ENCODE results near the gene INHBA.

Gene INHBA

DNA sequence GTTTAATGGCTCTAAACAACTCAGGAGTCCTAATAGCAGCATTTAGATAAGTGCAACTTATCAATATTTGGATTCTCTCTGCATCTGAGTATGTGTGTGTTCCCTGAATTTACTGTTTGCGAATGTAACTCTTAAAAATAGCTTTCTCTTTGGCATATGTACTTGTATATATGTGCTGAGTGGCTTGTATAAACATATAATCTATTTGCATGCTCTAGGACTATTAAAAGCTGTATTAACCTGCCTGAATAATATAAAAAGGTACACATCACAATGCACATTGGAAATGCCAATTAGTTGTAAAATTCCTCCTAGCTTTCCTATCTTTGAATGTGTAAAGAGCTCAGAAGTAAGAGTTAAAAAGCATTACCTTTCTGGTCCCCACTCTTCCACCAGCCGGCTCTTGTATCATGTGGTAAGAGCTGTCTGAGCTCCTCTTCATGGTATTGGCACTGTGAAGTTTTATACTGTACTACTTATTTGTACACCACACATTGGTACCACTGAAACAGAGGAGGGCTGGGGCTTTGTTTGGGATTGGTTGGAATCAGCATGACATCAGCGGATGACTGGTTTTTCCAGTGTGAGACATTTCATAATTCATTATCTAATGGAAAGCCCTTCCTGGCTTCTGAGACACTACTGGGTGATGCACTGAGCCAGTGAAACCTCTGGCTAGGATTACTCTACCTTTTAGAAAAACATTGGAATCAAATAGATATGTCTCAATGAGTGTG lies at the start of gene INHBA:
TSS of gene INHBA (minus strand) at position 456 of the 737 bp plus-strand sequence. CDS start 2,716 bp downstream, outside the sequence.
- Histone ChIP-seq H3K27ac (ENCODE audit: low read depth, low read length) (no peak within 1 kb of the TSS), H3K9ac (ENCODE audit: low read depth, low read length) (no peak within 1 kb of the TSS), H3K4me1 (ENCODE audit: control insufficient read depth, insufficient read depth, low read length) (peaks cover 70% of the 10 kb centered on the region), H3K27me3 (ENCODE audit: control insufficient read depth, insufficient read depth, low read length) (peaks cover 29% of the 10 kb centered on the region), H3K4me3 (ENCODE audit: low read depth, low read length) (no peak within 1 kb of the TSS), H3K36me3 (ENCODE audit: control insufficient read depth, insufficient read depth, low read length) (no peaks in the 10 kb centered on the region), H3K9me3 (ENCODE audit: control insufficient read depth, insufficient read depth, low read length) (no peaks in the 10 kb centered on the region)

DNA sequence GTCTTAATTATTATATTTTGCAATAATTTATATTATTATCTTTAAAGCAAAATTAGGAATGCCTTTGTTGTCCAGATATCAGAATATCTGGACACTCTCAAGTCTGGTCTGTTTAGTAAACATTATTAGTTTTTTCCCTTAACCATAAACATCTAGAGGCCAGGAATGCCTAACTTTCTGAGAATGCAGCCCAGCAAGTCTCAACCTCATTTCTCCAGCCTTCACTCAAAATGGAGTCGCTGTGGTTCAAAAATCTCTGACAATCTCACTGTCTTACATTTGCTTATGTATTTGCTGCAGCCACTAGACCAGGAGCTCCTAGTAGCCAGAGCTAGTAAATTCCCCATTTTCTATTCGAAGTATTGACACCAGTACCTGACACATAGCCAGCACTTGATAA lies 49.7 kb upstream of the INHBA start:
- H3K9ac ChIP-seq (ENCODE audit: low read depth, low read length): no peak overlapping the region
- H3K27ac ChIP-seq (ENCODE audit: low read depth, low read length): no peak overlapping the region
- no peaks in the 10 kb centered on the region for H3K4me1 ChIP-seq (ENCODE audit: control insufficient read depth, insufficient read depth, low read length)
- no peak overlapping the region for H3K4me3 ChIP-seq (ENCODE audit: low read depth, low read length)
- H3K27me3 ChIP-seq (ENCODE audit: control insufficient read depth, insufficient read depth, low read length): no peaks in the 10 kb centered on the region
- no peaks in the 10 kb centered on the region for H3K36me3 ChIP-seq (ENCODE audit: control insufficient read depth, insufficient read depth, low read length)
- peaks cover 36% of the 10 kb centered on the region for H3K9me3 ChIP-seq (ENCODE audit: control insufficient read depth, insufficient read depth, low read length)

DNA sequence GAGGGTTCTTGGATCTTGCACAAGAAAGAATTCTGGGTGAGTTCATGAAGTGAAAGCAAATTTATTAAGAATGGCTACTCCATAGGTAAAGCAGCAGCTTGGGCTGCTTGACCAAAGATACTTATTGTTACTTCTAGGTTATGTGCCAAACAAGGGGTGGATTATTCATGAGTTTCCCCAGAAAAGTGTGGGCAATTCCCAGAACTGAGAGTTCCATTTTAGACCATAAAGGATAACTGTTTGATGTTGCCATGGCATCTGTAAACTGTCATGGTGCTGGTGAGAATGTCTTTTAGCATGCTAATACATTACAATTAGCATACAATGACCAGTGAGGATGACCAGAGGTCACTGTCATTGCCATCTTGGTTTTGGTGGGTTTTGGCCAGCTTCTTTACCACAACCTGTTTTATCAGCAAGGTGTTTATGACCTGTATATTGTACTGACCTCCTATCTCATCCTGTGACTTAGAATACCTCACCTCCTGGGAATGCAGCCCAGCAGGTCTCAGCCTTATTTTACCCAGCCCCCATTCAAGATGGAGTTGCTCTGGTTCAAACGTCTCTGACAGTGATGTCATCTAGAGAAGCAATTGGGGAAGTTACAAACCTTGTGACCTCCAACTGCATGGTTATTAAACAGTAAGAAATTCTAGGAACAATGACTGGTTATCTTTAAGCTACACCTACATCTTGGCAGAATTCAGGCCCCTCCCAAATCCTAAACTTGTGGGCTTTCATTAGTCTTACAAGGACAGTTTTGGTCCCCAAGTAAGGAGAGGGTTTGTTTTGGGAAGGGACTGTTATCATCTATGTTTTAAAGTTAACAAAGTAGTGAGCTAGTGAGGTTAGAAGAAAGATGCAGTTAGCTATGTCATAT lies 48.0 kb upstream of the INHBA start:
- Histone ChIP-seq H3K9me3 (ENCODE audit: control insufficient read depth, insufficient read depth, low read length) (peaks cover 19% of the 10 kb centered on the region), H3K9ac (ENCODE audit: low read depth, low read length) (no peak overlapping the region), H3K4me1 (ENCODE audit: control insufficient read depth, insufficient read depth, low read length) (no peaks in the 10 kb centered on the region), H3K27ac (ENCODE audit: low read depth, low read length) (no peak overlapping the region), H3K4me3 (ENCODE audit: low read depth, low read length) (no peak overlapping the region), H3K27me3 (ENCODE audit: control insufficient read depth, insufficient read depth, low read length) (no peaks in the 10 kb centered on the region), H3K36me3 (ENCODE audit: control insufficient read depth, insufficient read depth, low read length) (no peaks in the 10 kb centered on the region)

DNA sequence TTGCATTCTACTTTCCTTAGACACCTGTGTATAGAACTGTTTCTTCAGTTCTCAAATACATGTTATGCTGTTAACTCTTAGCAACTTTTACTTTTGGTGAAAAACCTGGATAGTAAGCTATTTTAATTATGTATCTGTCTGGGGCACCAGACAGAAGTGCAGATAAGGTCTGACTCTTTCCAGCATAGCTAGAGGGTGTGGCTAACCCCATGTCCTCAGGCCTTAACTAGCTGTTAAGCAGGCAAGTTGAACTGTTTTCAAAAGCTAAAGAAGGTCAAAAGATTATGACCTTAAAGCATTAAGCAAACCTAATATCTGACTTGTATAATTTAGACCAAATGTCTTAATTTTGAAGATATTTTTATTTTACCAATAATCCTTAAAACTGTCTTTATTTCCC lies 45.1 kb upstream of the INHBA start:
- H3K4me1 ChIP-seq (ENCODE audit: control insufficient read depth, insufficient read depth, low read length): peaks cover 12% of the 10 kb centered on the region

DNA sequence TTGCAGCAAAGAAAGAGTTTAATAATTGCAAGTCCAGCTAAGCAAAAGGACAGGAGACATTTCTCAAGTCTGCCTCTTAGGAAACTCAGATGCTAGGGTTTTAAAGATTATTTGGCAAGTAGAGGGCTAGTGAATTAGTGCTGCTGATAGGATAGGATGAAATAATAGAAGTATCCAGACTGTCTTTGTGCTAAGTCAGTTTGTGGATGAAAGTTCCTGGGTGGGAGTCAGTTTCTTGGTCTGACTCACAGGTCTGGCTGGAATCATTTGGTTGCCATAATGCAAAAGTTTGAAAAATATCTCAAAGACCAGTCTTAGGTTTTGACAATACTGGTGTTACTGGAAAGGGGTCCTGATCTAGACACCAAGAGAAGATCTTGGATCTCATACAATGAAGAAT lies 42.6 kb upstream of the INHBA start:
- peaks cover 12% of the 10 kb centered on the region for H3K4me1 ChIP-seq (ENCODE audit: control insufficient read depth, insufficient read depth, low read length)
- H3K9ac ChIP-seq (ENCODE audit: low read depth, low read length): no peak overlapping the region
- H3K27me3 ChIP-seq (ENCODE audit: control insufficient read depth, insufficient read depth, low read length): no peaks in the 10 kb centered on the region
- H3K27ac ChIP-seq (ENCODE audit: low read depth, low read length): no peak overlapping the region
- no peaks in the 10 kb centered on the region for H3K36me3 ChIP-seq (ENCODE audit: control insufficient read depth, insufficient read depth, low read length)
- H3K4me3 ChIP-seq (ENCODE audit: low read depth, low read length): no peak overlapping the region
- H3K9me3 ChIP-seq (ENCODE audit: control insufficient read depth, insufficient read depth, low read length): no peaks in the 10 kb centered on the region

More for the DNA sequence above, 45.1 kb upstream of the INHBA start:
- Histone ChIP-seq H3K36me3 (ENCODE audit: control insufficient read depth, insufficient read depth, low read length) (no peaks in the 10 kb centered on the region), H3K27ac (ENCODE audit: low read depth, low read length) (no peak overlapping the region), H3K27me3 (ENCODE audit: control insufficient read depth, insufficient read depth, low read length) (no peaks in the 10 kb centered on the region), H3K9me3 (ENCODE audit: control insufficient read depth, insufficient read depth, low read length) (no peaks in the 10 kb centered on the region), H3K4me3 (ENCODE audit: low read depth, low read length) (no peak overlapping the region), H3K9ac (ENCODE audit: low read depth, low read length) (no peak overlapping the region)

GRCh38 chr7:41744161-41744560 lies 41.3 kb upstream of the INHBA start:
- Histone ChIP-seq H3K4me1 (ENCODE audit: control insufficient read depth, insufficient read depth, low read length) (peaks cover 12% of the 10 kb centered on the region), H3K36me3 (ENCODE audit: control insufficient read depth, insufficient read depth, low read length) (no peaks in the 10 kb centered on the region), H3K9ac (ENCODE audit: low read depth, low read length) (no peak overlapping the region), H3K9me3 (ENCODE audit: control insufficient read depth, insufficient read depth, low read length) (no peaks in the 10 kb centered on the region), H3K27me3 (ENCODE audit: control insufficient read depth, insufficient read depth, low read length) (no peaks in the 10 kb centered on the region), H3K4me3 (ENCODE audit: low read depth, low read length) (no peak overlapping the region), H3K27ac (ENCODE audit: low read depth, low read length) (no peak overlapping the region)

GRCh38 chr7:41742401-41743020 lies 39.6 kb upstream of the INHBA start:
- H3K9me3 ChIP-seq (ENCODE audit: control insufficient read depth, insufficient read depth, low read length): no peaks in the 10 kb centered on the region
- no peaks in the 10 kb centered on the region for H3K36me3 ChIP-seq (ENCODE audit: control insufficient read depth, insufficient read depth, low read length)
- H3K4me1 ChIP-seq (ENCODE audit: control insufficient read depth, insufficient read depth, low read length): peaks cover 12% of the 10 kb centered on the region
- H3K27me3 ChIP-seq (ENCODE audit: control insufficient read depth, insufficient read depth, low read length): no peaks in the 10 kb centered on the region
- no peak overlapping the region for H3K27ac ChIP-seq (ENCODE audit: low read depth, low read length)
- no peak overlapping the region for H3K9ac ChIP-seq (ENCODE audit: low read depth, low read length)
- H3K4me3 ChIP-seq (ENCODE audit: low read depth, low read length): no peak overlapping the region

GRCh38 chr7:41738806-41739205 lies 35.9 kb upstream of the INHBA start:
- H3K36me3 ChIP-seq (ENCODE audit: control insufficient read depth, insufficient read depth, low read length): no peaks in the 10 kb centered on the region
- no peak overlapping the region for H3K4me3 ChIP-seq (ENCODE audit: low read depth, low read length)
- H3K4me1 ChIP-seq (ENCODE audit: control insufficient read depth, insufficient read depth, low read length): 0 out of 2 replicates have a peak, but pooled peaks cover under 1% of the 10 kb centered on the region
- no peaks in the 10 kb centered on the region for H3K27me3 ChIP-seq (ENCODE audit: control insufficient read depth, insufficient read depth, low read length)
- H3K9ac ChIP-seq (ENCODE audit: low read depth, low read length): no peak overlapping the region
- no peaks in the 10 kb centered on the region for H3K9me3 ChIP-seq (ENCODE audit: control insufficient read depth, insufficient read depth, low read length)
- H3K27ac ChIP-seq (ENCODE audit: low read depth, low read length): no peak overlapping the region

DNA sequence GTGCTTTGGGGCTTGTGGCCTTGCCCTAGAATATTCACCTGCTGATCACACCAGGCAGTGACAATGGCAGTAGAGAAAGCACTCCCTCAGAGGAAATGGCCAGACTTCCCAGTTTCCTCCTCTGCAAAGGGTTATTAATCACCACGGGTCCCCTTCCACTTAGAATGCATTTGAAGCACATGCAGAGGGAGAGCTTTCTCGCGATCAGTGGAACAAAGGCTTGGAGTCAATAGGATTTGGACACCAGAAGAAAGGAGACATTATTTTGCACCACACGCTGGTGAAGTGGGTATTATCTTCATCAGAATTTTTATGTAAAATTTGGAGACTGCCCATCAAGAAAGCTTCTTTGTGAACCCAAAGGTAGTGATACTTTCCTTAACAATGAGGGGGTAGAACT lies 35.4 kb upstream of the INHBA start:
- H3K4me3 ChIP-seq (ENCODE audit: low read depth, low read length): no peak overlapping the region
- no peaks in the 10 kb centered on the region for H3K9me3 ChIP-seq (ENCODE audit: control insufficient read depth, insufficient read depth, low read length)
- H3K27ac ChIP-seq (ENCODE audit: low read depth, low read length): no peak overlapping the region
- no peaks in the 10 kb centered on the region for H3K27me3 ChIP-seq (ENCODE audit: control insufficient read depth, insufficient read depth, low read length)
- H3K4me1 ChIP-seq (ENCODE audit: control insufficient read depth, insufficient read depth, low read length): no peaks in the 10 kb centered on the region
- no peaks in the 10 kb centered on the region for H3K36me3 ChIP-seq (ENCODE audit: control insufficient read depth, insufficient read depth, low read length)
- no peak overlapping the region for H3K9ac ChIP-seq (ENCODE audit: low read depth, low read length)

- Histone ChIP-seq H3K9ac (ENCODE audit: low read depth, low read length) (no peak overlapping the region), H3K27me3 (ENCODE audit: control insufficient read depth, insufficient read depth, low read length) (no peaks in the 10 kb centered on the region), H3K4me1 (ENCODE audit: control insufficient read depth, insufficient read depth, low read length) (no peaks in the 10 kb centered on the region), H3K27ac (ENCODE audit: low read depth, low read length) (no peak overlapping the region), H3K4me3 (ENCODE audit: low read depth, low read length) (no peak overlapping the region), H3K9me3 (ENCODE audit: control insufficient read depth, insufficient read depth, low read length) (no peaks in the 10 kb centered on the region), H3K36me3 (ENCODE audit: control insufficient read depth, insufficient read depth, low read length) (no peaks in the 10 kb centered on the region)
Measured at GRCh38 chr7:41735206-41735605, 32.3 kb upstream of the INHBA start.

All from HUES48 (cell line).